ENCODE measurements around the gene FERD3L. TPM values are rescaled to one million over a fixed set of nuclear protein-coding genes. Genes with fewer than 3 reads are reported as not detected.
"Not testable (repeated sequence)": the region's sequence is repeated elsewhere in the genome, so short reads cannot be mapped to it uniquely, and the experiment has no call there.

The FERD3L gene
- total RNA-seq: not detected in 2 replicates

- Mint-ChIP-seq H3K4me1 (no peaks in the 10 kb centered on the region), H3K9me3 (peaks cover 4% of the 10 kb centered on the region), H3K27me3 (peaks cover 38% of the 10 kb centered on the region), H3K4me3 (no peak within 1 kb of the TSS), H3K27ac (no peak within 1 kb of the TSS), H3K36me3 (ENCODE audit: low read depth) (no peaks in the 10 kb centered on the region)
- DNase-seq: no peak
- intact Hi-C loops (cut with micrococcal nuclease): loop anchor here (5.0 kb wide), 1 partner anchor 38 kb away; no protein-coding TSS in a partner anchor
Measured at GRCh38 chr7:19144661-19145433, at the start of gene FERD3L. Gene FERD3L, minus strand, starts transcription at chr7:19145421. Its CDS starts 59 bp downstream, at chr7:19145362.

- intact Hi-C loops (cut with micrococcal nuclease); H3K9me3 Mint-ChIP-seq; H3K4me1 Mint-ChIP-seq; H3K4me3 Mint-ChIP-seq; H3K27me3 Mint-ChIP-seq; DNase-seq; H3K36me3 Mint-ChIP-seq (ENCODE audit: low read depth); H3K27ac Mint-ChIP-seq: not testable (repeated sequence)
Measured at GRCh38 chr7:19194417-19194816, 49.2 kb upstream of the FERD3L start.

- Mint-ChIP-seq H3K36me3 (ENCODE audit: low read depth) (no peaks in the 10 kb centered on the region), H3K27me3 (no peaks in the 10 kb centered on the region), H3K9me3 (peaks cover 4% of the 10 kb centered on the region), H3K27ac (no peak overlapping the region), H3K4me3 (no peak overlapping the region), H3K4me1 (no peaks in the 10 kb centered on the region)
- no peak for DNase-seq
- intact Hi-C loops (cut with micrococcal nuclease): no loop called here
Measured at GRCh38 chr7:19181634-19182033, 36.4 kb upstream of the FERD3L start.

GRCh38 chr7:19178595-19178994 lies 33.4 kb upstream of the FERD3L start:
- H3K27me3 Mint-ChIP-seq: no peaks in the 10 kb centered on the region
- intact Hi-C loops (cut with micrococcal nuclease): no loop called here
- no peaks in the 10 kb centered on the region for H3K4me1 Mint-ChIP-seq
- no peak for DNase-seq
- H3K9me3 Mint-ChIP-seq: peaks cover 4% of the 10 kb centered on the region
- no peaks in the 10 kb centered on the region for H3K36me3 Mint-ChIP-seq (ENCODE audit: low read depth)
- no peak overlapping the region for H3K4me3 Mint-ChIP-seq
- no peak overlapping the region for H3K27ac Mint-ChIP-seq

GRCh38 chr7:19177269-19177668 lies 32.0 kb upstream of the FERD3L start:
- H3K36me3 Mint-ChIP-seq (ENCODE audit: low read depth): no peaks in the 10 kb centered on the region
- peaks cover 1% of the 10 kb centered on the region for H3K9me3 Mint-ChIP-seq
- DNase-seq: no peak
- H3K4me3 Mint-ChIP-seq: no peak overlapping the region
- no peak overlapping the region for H3K27ac Mint-ChIP-seq
- no peaks in the 10 kb centered on the region for H3K4me1 Mint-ChIP-seq
- H3K27me3 Mint-ChIP-seq: no peaks in the 10 kb centered on the region
- intact Hi-C loops (cut with micrococcal nuclease): no loop called here

- H3K27me3 Mint-ChIP-seq: no peaks in the 10 kb centered on the region
- intact Hi-C loops (cut with micrococcal nuclease): no loop called here
- H3K36me3 Mint-ChIP-seq (ENCODE audit: low read depth): no peaks in the 10 kb centered on the region
- H3K4me1 Mint-ChIP-seq: no peaks in the 10 kb centered on the region
- no peak for DNase-seq
- H3K4me3 Mint-ChIP-seq: no peak overlapping the region
- H3K27ac Mint-ChIP-seq: no peak overlapping the region
- no peaks in the 10 kb centered on the region for H3K9me3 Mint-ChIP-seq
Measured at GRCh38 chr7:19175241-19175640, 30.0 kb upstream of the FERD3L start.

- H3K9me3 Mint-ChIP-seq: no peaks in the 10 kb centered on the region
- no peaks in the 10 kb centered on the region for H3K36me3 Mint-ChIP-seq (ENCODE audit: low read depth)
- no peak for DNase-seq
- H3K27ac Mint-ChIP-seq: no peak overlapping the region
- H3K4me3 Mint-ChIP-seq: no peak overlapping the region
- intact Hi-C loops (cut with micrococcal nuclease): no loop called here
- no peaks in the 10 kb centered on the region for H3K4me1 Mint-ChIP-seq
- no peaks in the 10 kb centered on the region for H3K27me3 Mint-ChIP-seq
Measured at GRCh38 chr7:19161671-19162070, 16.4 kb upstream of the FERD3L start.

GRCh38 chr7:19146699-19147098 lies 1.5 kb upstream of the FERD3L start:
- Mint-ChIP-seq H3K4me1 (no peaks in the 10 kb centered on the region), H3K27me3 (peaks cover 38% of the 10 kb centered on the region), H3K27ac (no peak overlapping the region), H3K36me3 (ENCODE audit: low read depth) (no peaks in the 10 kb centered on the region), H3K4me3 (no peak overlapping the region), H3K9me3 (peaks cover 4% of the 10 kb centered on the region)
- intact Hi-C loops (cut with micrococcal nuclease): loop anchor here (5.0 kb wide), 1 partner anchor 39 kb away; no protein-coding TSS in a partner anchor
- no peak for DNase-seq

DNA sequence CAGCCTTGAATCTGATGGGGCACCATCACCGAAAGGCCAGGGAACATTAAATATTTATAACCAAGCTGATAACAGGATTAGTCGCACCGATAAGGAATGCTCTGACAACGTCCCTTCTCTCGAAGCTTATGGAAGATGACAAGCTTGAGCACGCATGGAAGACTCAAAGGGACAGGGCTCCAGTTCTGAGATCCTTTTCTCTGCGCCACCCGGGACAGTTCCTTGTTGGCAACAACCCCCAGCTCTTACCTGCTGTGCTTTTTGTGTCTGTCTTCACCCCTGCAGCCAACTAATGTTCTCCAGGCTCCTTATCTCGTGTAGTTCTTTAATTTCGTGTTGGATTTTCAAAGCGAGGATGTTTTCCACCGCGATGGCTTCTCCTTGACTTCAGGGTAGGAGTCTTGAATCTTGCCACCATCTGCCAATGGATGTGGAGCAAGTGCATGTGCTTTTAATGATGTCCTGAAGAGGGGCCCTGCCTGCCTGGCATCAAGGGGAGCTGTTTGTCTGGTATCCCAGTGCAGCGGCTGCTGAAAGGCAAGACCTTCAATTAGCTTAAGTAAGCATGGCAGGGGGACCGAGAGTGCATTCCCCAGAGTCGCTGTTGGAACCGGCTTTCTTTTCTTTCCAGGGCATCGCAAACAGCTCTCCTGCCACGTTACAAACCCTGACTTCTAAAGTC lies 354 bp upstream of the FERD3L start:
- H3K9me3 Mint-ChIP-seq: peaks cover 4% of the 10 kb centered on the region
- no peak overlapping the region for H3K27ac Mint-ChIP-seq
- H3K4me3 Mint-ChIP-seq: no peak overlapping the region
- intact Hi-C loops (cut with micrococcal nuclease): loop anchor here (5.0 kb wide), 1 partner anchor 38 kb away; no protein-coding TSS in a partner anchor
- DNase-seq: no peak
- peaks cover 38% of the 10 kb centered on the region for H3K27me3 Mint-ChIP-seq
- no peaks in the 10 kb centered on the region for H3K36me3 Mint-ChIP-seq (ENCODE audit: low read depth)
- H3K4me1 Mint-ChIP-seq: no peaks in the 10 kb centered on the region

DNA sequence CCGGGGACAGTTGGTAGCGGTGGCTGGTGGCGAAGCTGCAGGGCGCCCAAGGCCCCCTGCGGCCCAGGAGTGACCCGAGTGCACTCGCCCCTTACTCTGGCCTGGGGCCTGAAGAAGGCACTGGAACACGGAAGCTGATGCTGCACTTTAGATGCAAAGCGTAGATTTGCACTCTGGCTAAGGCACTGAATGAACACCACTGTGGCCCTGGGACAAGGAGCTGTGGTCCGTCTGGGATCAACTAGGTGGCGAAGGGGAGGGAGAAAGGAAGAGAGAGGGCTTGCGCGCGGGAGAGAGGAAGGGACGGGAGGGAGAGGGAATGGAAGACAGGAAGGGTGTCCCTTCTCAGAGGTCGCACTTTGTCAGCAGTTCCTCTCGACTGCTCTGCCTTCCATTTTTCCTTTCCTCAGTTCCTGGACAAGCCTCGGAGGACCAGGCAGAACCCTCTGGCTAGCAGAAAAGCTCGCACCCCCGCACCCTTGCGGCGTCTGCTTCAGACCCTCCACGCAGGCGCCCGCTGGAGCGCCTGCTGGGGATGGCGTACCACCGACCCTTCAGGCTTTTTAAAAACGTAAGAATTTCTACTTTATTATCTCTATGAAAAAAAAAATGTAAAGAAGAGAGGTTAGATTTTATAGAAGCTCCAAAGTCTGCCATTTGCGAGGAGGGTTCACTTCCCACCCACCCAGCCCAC lies 1.2 kb downstream of the FERD3L start:
- peaks cover 38% of the 10 kb centered on the region for H3K27me3 Mint-ChIP-seq
- no peak overlapping the region for H3K4me3 Mint-ChIP-seq
- H3K36me3 Mint-ChIP-seq (ENCODE audit: low read depth): no peaks in the 10 kb centered on the region
- no peaks in the 10 kb centered on the region for H3K4me1 Mint-ChIP-seq
- no peak for DNase-seq
- no peak overlapping the region for H3K27ac Mint-ChIP-seq
- H3K9me3 Mint-ChIP-seq: peaks cover 4% of the 10 kb centered on the region
- intact Hi-C loops (cut with micrococcal nuclease): no loop called here

GRCh38 chr7:19139706-19140327 lies 5.4 kb downstream of the FERD3L start:
- peaks cover 19% of the 10 kb centered on the region for H3K27me3 Mint-ChIP-seq
- intact Hi-C loops (cut with micrococcal nuclease): no loop called here
- DNase-seq: no peak
- H3K9me3 Mint-ChIP-seq: peaks cover 4% of the 10 kb centered on the region
- no peaks in the 10 kb centered on the region for H3K36me3 Mint-ChIP-seq (ENCODE audit: low read depth)
- no peaks in the 10 kb centered on the region for H3K4me1 Mint-ChIP-seq
- no peak overlapping the region for H3K27ac Mint-ChIP-seq
- H3K4me3 Mint-ChIP-seq: no peak overlapping the region

- Mint-ChIP-seq H3K36me3 (ENCODE audit: low read depth) (no peaks in the 10 kb centered on the region), H3K4me1 (no peaks in the 10 kb centered on the region), H3K27me3 (no peaks in the 10 kb centered on the region), H3K27ac (no peak overlapping the region), H3K9me3 (no peaks in the 10 kb centered on the region), H3K4me3 (no peak overlapping the region)
- DNase-seq: no peak
- intact Hi-C loops (cut with micrococcal nuclease): no loop called here
Measured at GRCh38 chr7:19133886-19134285, 11.3 kb downstream of the FERD3L start.

DNA sequence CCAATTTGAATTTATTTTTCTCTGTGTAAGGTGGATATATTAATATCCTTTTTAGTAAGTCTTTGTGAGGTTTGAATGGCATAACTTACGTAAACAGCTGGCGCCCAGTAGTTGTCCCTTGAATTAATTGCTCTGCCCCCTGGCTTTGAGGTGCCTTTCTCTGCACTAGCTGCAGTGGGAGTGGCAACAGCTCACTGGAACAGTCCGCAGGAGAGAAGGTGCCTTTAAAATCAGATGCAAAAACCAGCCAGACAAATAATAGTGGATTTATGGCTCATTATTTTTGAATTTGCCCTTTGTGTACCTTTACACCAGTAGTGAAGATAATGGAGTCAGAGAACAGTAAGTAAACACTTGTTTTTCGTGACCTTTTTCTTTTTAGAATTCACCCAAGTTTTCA lies 11.8 kb downstream of the FERD3L start:
- no peaks in the 10 kb centered on the region for H3K9me3 Mint-ChIP-seq
- intact Hi-C loops (cut with micrococcal nuclease): no loop called here
- H3K27ac Mint-ChIP-seq: no peak overlapping the region
- no peaks in the 10 kb centered on the region for H3K4me1 Mint-ChIP-seq
- H3K36me3 Mint-ChIP-seq (ENCODE audit: low read depth): no peaks in the 10 kb centered on the region
- DNase-seq: no peak
- no peak overlapping the region for H3K4me3 Mint-ChIP-seq
- no peaks in the 10 kb centered on the region for H3K27me3 Mint-ChIP-seq

GRCh38 chr7:19128856-19129255 lies 16.4 kb downstream of the FERD3L start:
- no peaks in the 10 kb centered on the region for H3K4me1 Mint-ChIP-seq
- H3K9me3 Mint-ChIP-seq: no peaks in the 10 kb centered on the region
- H3K27ac Mint-ChIP-seq: no peak overlapping the region
- no peaks in the 10 kb centered on the region for H3K27me3 Mint-ChIP-seq
- intact Hi-C loops (cut with micrococcal nuclease): no loop called here
- no peak overlapping the region for H3K4me3 Mint-ChIP-seq
- no peak for DNase-seq
- no peaks in the 10 kb centered on the region for H3K36me3 Mint-ChIP-seq (ENCODE audit: low read depth)

All from activated CD4-positive, alpha-beta T cell treated with anti-CD3 and anti-CD28 coated beads, Interleukin-2, amount 10 ng/mL, durations not matched to agents 24 days and 14 days (primary cell).